SIG-M5 treated with dmso at 0.1 percent for 504 hours (cell line): ENCODE results near the gene NFKBIB.
A peak's percentile ranks its signal among the peaks of the same experiment; 100 is the strongest.
"Not testable (repeated sequence)": the region's sequence is repeated elsewhere in the genome, so short reads cannot be mapped to it uniquely, and the experiment has no call there.

Experiments
- DNase-seq: peaks from one replicate; lab custom pipeline; 2025; ENCODE audit not compliant: unreplicated experiment; lab: John Stamatoyannopoulos, UW

The NFKBIB gene

GRCh38 chr19:38924388-38924787, 24.6 kb downstream of the NFKBIB start:
- DNase-seq = no peak

- DNase-seq = no peak
Measured at GRCh38 chr19:38928391-38929001, 28.7 kb downstream of the NFKBIB start.

GRCh38 chr19:38929929-38930775, 30.4 kb downstream of the NFKBIB start, which contains the start of gene SARS2:
TSS of gene SARS2 (minus strand) at chr19:38930763. CDS start at chr19:38930736, 27 bp downstream.
- peak; percentile 91 for DNase-seq

- peak; percentile 98 for DNase-seq
Measured at GRCh38 chr19:38930776-38931520, 31.2 kb downstream of the NFKBIB start, which contains the start of gene MRPS12. TSS of gene MRPS12 (plus strand) at chr19:38930944. CDS start at chr19:38931295, 351 bp downstream.

GRCh38 chr19:38931521-38931793, 31.7 kb downstream of the NFKBIB start:
- DNase-seq = no peak

GRCh38 chr19:38932425-38933179, 32.8 kb downstream of the NFKBIB start:
- peak; percentile 67 for DNase-seq

GRCh38 chr19:38933544-38933943, 33.8 kb downstream of the NFKBIB start:
- no peak for DNase-seq

GRCh38 chr19:38939957-38940356, 40.2 kb downstream of the NFKBIB start:
- DNase-seq = no peak

GRCh38 chr19:38941466-38941865, 41.7 kb downstream of the NFKBIB start:
- DNase-seq = not testable (repeated sequence)

GRCh38 chr19:38941979-38942378, 42.2 kb downstream of the NFKBIB start:
- no peak for DNase-seq

GRCh38 chr19:38942471-38943181, 42.9 kb downstream of the NFKBIB start:
- no peak for DNase-seq

GRCh38 chr19:38944981-38945506, 45.3 kb downstream of the NFKBIB start:
- no peak for DNase-seq

- DNase-seq = no peak
Measured at GRCh38 chr19:38945562-38946228, 45.9 kb downstream of the NFKBIB start.

- DNase-seq = no peak
Measured at GRCh38 chr19:38946229-38947010, 46.7 kb downstream of the NFKBIB start.

- DNase-seq = peak; percentile 64
Measured at GRCh38 chr19:38949580-38950367, 50.0 kb downstream of the NFKBIB start.

GRCh38 chr19:38951187-38951586, 51.4 kb downstream of the NFKBIB start:
- DNase-seq = no peak

- DNase-seq = peak; percentile 74
Measured at GRCh38 chr19:38952395-38953165, 52.8 kb downstream of the NFKBIB start.
